ENCODE results near the gene TYMP. TPM values are rescaled to one million over a fixed set of nuclear protein-coding genes. Genes with fewer than 3 reads are reported as not detected.

Gene TYMP
- total and polyA plus RNA-seq, 2 donors (not counting 3 experiments of a cell fraction or from before 2014, with no cell fraction given): 2.0 to 2.4 TPM

DNA sequence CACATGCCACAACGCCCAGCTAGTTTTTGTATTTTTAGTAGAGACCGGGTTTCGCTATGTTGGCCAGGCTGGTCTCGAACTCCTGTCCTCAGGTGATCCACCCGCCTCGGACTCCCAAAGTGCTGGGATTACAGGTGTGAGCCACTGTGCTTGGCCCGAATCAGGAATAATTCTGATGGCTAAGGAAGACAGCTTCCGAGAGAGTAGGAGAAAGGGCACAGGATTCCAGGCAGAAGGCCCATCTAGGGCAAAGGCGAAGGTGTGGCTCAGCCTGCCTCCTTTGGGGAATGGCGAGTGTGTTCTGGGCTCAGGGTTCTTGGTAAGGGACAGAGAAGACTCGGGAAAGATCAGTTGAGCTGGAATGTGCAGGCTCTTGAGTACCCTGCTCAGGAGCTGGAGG lies 34.5 kb upstream of the TYMP start:
- BruUV-seq (replicated peaks): no TSS peak
- Histone ChIP-seq H3K27me3 (ENCODE audit: control insufficient read depth in 2 of 2, insufficient read depth in 2 of 2, low read length in 2 of 2) (peaks cover 6 to 11% of the 10 kb centered on the region in 2 experiments), H2AFZ (ENCODE audit: low read depth, low read length) (no peak overlapping the region), H3K36me3 (ENCODE audit: control insufficient read depth in 2 of 2, extremely low read depth in 1 of 2, insufficient read depth in 2 of 2, low read length in 2 of 2) (no peaks in the 10 kb centered on the region), H3K4me1 (ENCODE audit: control insufficient read depth, extremely low read depth, insufficient read depth, low read length) (peaks cover 5% of the 10 kb centered on the region), H3K4me2 (ENCODE audit: insufficient read depth, low read length) (no peak overlapping the region), H3K9me1 (replicated peaks; ENCODE audit: control insufficient read depth, extremely low read depth, insufficient read depth, low read length) (no peaks in the 10 kb centered on the region), H3K4me3 (replicated peaks in 1 of 3; ENCODE audit: insufficient read depth in 1 of 3, low read depth in 1 of 3, low read length in 3 of 3) (no peak overlapping the region), H3K9me3 (replicated peaks; ENCODE audit: control insufficient read depth, insufficient read depth, low read length) (no peaks in the 10 kb centered on the region), H4K20me1 (replicated peaks; ENCODE audit: control insufficient read depth, extremely low read depth, insufficient read depth, low read length) (no peaks in the 10 kb centered on the region), H3K9ac (replicated peaks; ENCODE audit: extremely low read depth, insufficient read depth, low read length) (no peak overlapping the region), H3K27ac (ENCODE audit: insufficient read depth, low read depth, low read length) (no peak overlapping the region), H3K79me2 (ENCODE audit: control insufficient read depth, insufficient read depth, low read length) (no peaks in the 10 kb centered on the region)
- dilution Hi-C loops (cut with MboI; ENCODE audit: extremely low pct_ligation_motif_present, low sequenced_read_pairs) (no loop called here), intact Hi-C loops (cut with micrococcal nuclease) (no loop called here)
- TF ChIP-seq FOS (IDR thresholded peaks at IDR 0.05; ENCODE audit: borderline replicate concordance, insufficient read depth, low read length) (no peak), MYC (IDR thresholded peaks at IDR 0.05; ENCODE audit: low read depth, low read length) (no peak), POLR2AphosphoS5 (IDR thresholded peaks at IDR 0.05; ENCODE audit: insufficient read depth, low read depth, low read length) (no peak), GATA2 (IDR thresholded peaks at IDR 0.05; ENCODE audit: insufficient read depth, insufficient read length, low read depth, low read length) (no peak), POLR2A (IDR thresholded peaks at IDR 0.05; ENCODE audit: low read depth, low read length) (no peak), JUN (IDR thresholded peaks at IDR 0.05; ENCODE audit: borderline replicate concordance, insufficient read depth, insufficient read length, low read depth) (no peak)
- TF ChIP-seq, protein P1, sequence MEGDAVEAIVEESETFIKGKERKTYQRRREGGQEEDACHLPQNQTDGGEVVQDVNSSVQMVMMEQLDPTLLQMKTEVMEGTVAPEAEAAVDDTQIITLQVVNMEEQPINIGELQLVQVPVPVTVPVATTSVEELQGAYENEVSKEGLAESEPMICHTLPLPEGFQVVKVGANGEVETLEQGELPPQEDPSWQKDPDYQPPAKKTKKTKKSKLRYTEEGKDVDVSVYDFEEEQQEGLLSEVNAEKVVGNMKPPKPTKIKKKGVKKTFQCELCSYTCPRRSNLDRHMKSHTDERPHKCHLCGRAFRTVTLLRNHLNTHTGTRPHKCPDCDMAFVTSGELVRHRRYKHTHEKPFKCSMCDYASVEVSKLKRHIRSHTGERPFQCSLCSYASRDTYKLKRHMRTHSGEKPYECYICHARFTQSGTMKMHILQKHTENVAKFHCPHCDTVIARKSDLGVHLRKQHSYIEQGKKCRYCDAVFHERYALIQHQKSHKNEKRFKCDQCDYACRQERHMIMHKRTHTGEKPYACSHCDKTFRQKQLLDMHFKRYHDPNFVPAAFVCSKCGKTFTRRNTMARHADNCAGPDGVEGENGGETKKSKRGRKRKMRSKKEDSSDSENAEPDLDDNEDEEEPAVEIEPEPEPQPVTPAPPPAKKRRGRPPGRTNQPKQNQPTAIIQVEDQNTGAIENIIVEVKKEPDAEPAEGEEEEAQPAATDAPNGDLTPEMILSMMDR (IDR thresholded peaks at IDR 0.05; ENCODE audit: extremely low read depth in 1 of 2, insufficient read depth in 1 of 2, low read depth in 1 of 2, low read length in 2 of 2): no peak
- TF ChIP-seq, protein P2, sequence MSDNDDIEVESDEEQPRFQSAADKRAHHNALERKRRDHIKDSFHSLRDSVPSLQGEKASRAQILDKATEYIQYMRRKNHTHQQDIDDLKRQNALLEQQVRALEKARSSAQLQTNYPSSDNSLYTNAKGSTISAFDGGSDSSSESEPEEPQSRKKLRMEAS (IDR thresholded peaks at IDR 0.05; ENCODE audit: insufficient read depth, insufficient read length): no peak
- ChIA-PET POLR2A (no interaction called here), CTCF (interaction anchor here (0.8 to 2.6 kb wide), 9 partner anchors 11 to 62 kb away, joined by 3 to 15 read pairs (median 5); partner anchors contain the start of gene SCO2)
- FAIRE-seq: no peak
- no peak for DNase-seq (ENCODE audit: low read depth, low spot score)

Measured in endothelial cell of umbilical vein (primary cell).